ENCODE results near the gene JAKMIP1.
A peak's percentile ranks its signal among the peaks of the same experiment; 100 is the strongest.

JAKMIP1 gene

GRCh38 chr4:6092131-6092530 lies 108.2 kb downstream of the JAKMIP1 start:
- peak in 4 of 42 donors; percentile 12 to 27 (median 23) for DNase-seq
- intact Hi-C loops (cut with DNase I), result no loop called here

- peak in 5 of 42 donors; percentile 1 to 57 (median 21) for DNase-seq
- intact Hi-C loops (cut with DNase I), result no loop called here
These were observed 109.4 kb downstream of the JAKMIP1 start for GRCh38 chr4:6090931-6091330.

- DNase-seq, result peak in 2 of 42 donors; percentile 1 to 15
- intact Hi-C loops (cut with DNase I), result no loop called here
These were observed 111.4 kb downstream of the JAKMIP1 start for GRCh38 chr4:6088950-6089349.

GRCh38 chr4:6087669-6088341 lies 112.5 kb downstream of the JAKMIP1 start:
- DNase-seq, result peak in 41 of 42 donors; percentile 37 to 86 (median 62)
- intact Hi-C loops (cut with DNase I), result no loop called here

GRCh38 chr4:6086846-6087245 lies 113.5 kb downstream of the JAKMIP1 start:
- intact Hi-C loops (cut with DNase I), result no loop called here
- DNase-seq, result peak in 2 of 42 donors; percentile 9 to 12

GRCh38 chr4:6085691-6086628 lies 114.4 kb downstream of the JAKMIP1 start:
- intact Hi-C loops (cut with DNase I), result no loop called here
- peak in 4 of 42 donors; percentile 8 to 36 (median 26) for DNase-seq

GRCh38 chr4:6085028-6085690 lies 115.2 kb downstream of the JAKMIP1 start:
- intact Hi-C loops (cut with DNase I), result no loop called here
- DNase-seq, result peak in 4 of 42 donors; percentile 6 to 37 (median 26)

- intact Hi-C loops (cut with DNase I), result no loop called here
- DNase-seq, result peak in 2 of 42 donors; percentile 20 to 26
These were observed 120.4 kb downstream of the JAKMIP1 start for GRCh38 chr4:6079965-6080364.

GRCh38 chr4:6078560-6078959 lies 121.8 kb downstream of the JAKMIP1 start:
- intact Hi-C loops (cut with DNase I), result no loop called here
- DNase-seq, result peak in 2 of 42 donors; percentile 9 to 13

- DNase-seq, result peak in 1 of 42 donors; percentile 21
- intact Hi-C loops (cut with DNase I), result no loop called here
These were observed 124.0 kb downstream of the JAKMIP1 start for GRCh38 chr4:6076391-6076790.

GRCh38 chr4:6074758-6075157 lies 125.6 kb downstream of the JAKMIP1 start:
- intact Hi-C loops (cut with DNase I), result no loop called here
- no peak for DNase-seq

GRCh38 chr4:6071959-6072720 lies 128.2 kb downstream of the JAKMIP1 start:
- DNase-seq, result peak in 14 of 42 donors; percentile 31 to 69 (median 43)
- intact Hi-C loops (cut with DNase I), result no loop called here

GRCh38 chr4:6071191-6071958 lies 129.0 kb downstream of the JAKMIP1 start:
- intact Hi-C loops (cut with DNase I), result no loop called here
- no peak for DNase-seq

- DNase-seq, result no peak
- intact Hi-C loops (cut with DNase I), result no loop called here
These were observed 130.3 kb downstream of the JAKMIP1 start for GRCh38 chr4:6069845-6070709.

GRCh38 chr4:6068986-6069385 lies 131.4 kb downstream of the JAKMIP1 start:
- intact Hi-C loops (cut with DNase I), result no loop called here
- DNase-seq, result no peak

GRCh38 chr4:6065934-6066590 lies 134.3 kb downstream of the JAKMIP1 start:
- DNase-seq, result peak in 18 of 42 donors; percentile 28 to 77 (median 60)
- intact Hi-C loops (cut with DNase I), result no loop called here

GRCh38 chr4:6065166-6065565 lies 135.2 kb downstream of the JAKMIP1 start:
- intact Hi-C loops (cut with DNase I), result no loop called here
- DNase-seq, result no peak
